NB4 (cell line): ENCODE results near the gene GAS2L2.

Source experiments
- MAX ChIP-seq: IDR thresholded peaks from 2 replicates; pipeline ENCODE4 v1.6.1; 2011; ENCODE audit warnings: low read depth, low read length
- MYC ChIP-seq: IDR thresholded peaks from 2 replicates; pipeline ENCODE4 v1.6.1; 2011; ENCODE audit warnings: low read depth, low read length
- POLR2A ChIP-seq: IDR thresholded peaks from 2 replicates; pipeline ENCODE4 v1.6.1; 2011; ENCODE audit warnings: mild to moderate bottlenecking; ENCODE audit not compliant: insufficient read length; ENCODE audit errors: extremely low read depth
- TF ChIP-seq, protein P1 (sequence below): IDR thresholded peaks from one replicate; pipeline ENCODE4 v1.5.1; 2012; ENCODE audit warnings: low read depth, low read length

DNA sequence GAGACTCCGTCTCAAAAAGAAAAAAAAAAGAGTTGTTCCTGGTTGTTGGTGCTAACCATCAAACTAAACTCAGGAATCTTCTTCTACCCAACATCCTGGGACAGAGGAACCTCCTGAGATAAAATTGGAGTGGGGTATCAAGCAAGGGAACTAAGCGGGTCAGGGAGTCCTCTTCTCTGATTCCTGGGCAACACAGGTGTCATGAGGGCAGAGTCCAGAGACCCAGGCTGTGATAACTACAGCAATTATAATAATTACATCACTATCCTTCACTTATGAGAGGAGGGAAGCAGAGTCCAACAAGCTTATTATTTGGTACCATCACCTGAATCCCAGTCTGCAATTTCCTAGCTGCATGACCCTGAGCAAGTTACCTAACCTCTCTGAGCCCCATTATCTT is 15.8 kb upstream of the GAS2L2 start:
- no peak for TF ChIP-seq POLR2A
- TF ChIP-seq, protein P1, sequence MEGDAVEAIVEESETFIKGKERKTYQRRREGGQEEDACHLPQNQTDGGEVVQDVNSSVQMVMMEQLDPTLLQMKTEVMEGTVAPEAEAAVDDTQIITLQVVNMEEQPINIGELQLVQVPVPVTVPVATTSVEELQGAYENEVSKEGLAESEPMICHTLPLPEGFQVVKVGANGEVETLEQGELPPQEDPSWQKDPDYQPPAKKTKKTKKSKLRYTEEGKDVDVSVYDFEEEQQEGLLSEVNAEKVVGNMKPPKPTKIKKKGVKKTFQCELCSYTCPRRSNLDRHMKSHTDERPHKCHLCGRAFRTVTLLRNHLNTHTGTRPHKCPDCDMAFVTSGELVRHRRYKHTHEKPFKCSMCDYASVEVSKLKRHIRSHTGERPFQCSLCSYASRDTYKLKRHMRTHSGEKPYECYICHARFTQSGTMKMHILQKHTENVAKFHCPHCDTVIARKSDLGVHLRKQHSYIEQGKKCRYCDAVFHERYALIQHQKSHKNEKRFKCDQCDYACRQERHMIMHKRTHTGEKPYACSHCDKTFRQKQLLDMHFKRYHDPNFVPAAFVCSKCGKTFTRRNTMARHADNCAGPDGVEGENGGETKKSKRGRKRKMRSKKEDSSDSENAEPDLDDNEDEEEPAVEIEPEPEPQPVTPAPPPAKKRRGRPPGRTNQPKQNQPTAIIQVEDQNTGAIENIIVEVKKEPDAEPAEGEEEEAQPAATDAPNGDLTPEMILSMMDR: no peak
- TF ChIP-seq MYC: no peak
- TF ChIP-seq MAX: no peak
